AG04450 (cell line): ENCODE measurements around the gene CD4. TPM values are rescaled to one million over a fixed set of nuclear protein-coding genes. Genes with fewer than 3 reads are reported as not detected.

Experiments
- CTCF ChIA-PET: fragments of 300-600, 350-600 bp; formaldehyde crosslinking; extraction: SDS; loops from one replicate; lab custom pipeline; 2022; ENCODE audit warnings: antibody characterized with exemption, inconsistent platforms; lab: Charles Lee
- POLR2A ChIA-PET: fragments of 350-600 bp; formaldehyde crosslinking; extraction: SDS; loops from one replicate; lab custom pipeline; 2021; ENCODE audit warnings: antibody characterized with exemption, inconsistent platforms; lab: Yijun Ruan, JAX
- DNase-seq: peaks from one replicate; pipeline ENCODE4 v3.0.0-alpha.2; 2011; ENCODE audit warnings: low read depth, low spot score
- H3K27ac ChIP-seq: one replicate; pipeline ENCODE4 v1.5.1; 2012; ENCODE audit warnings: low read depth, low read length, control low read depth
- H3K27me3 ChIP-seq: one replicate; pipeline ENCODE4 v1.6.0; 2012; ENCODE audit warnings: low read length; ENCODE audit not compliant: control insufficient read depth, insufficient read depth
- H3K4me3 ChIP-seq: 2 replicates; pipeline ENCODE4 v1.5.1; 2011; ENCODE audit warnings: mild to moderate bottlenecking, low read depth, low read length, control low read depth
- H3K9me3 ChIP-seq: 2 replicates; pipeline ENCODE4 v1.5.1; 2012; ENCODE audit warnings: low read length; ENCODE audit not compliant: control insufficient read depth, insufficient read depth
- polyA plus RNA-seq: library from polyadenylated mRNA; depleted of rRNA; stranded (reverse); fragments of >200 nt; gene quantifications from 2 replicates; pipeline ENCODE4 v1.2.3, GENCODE V29; 2011
- TF ChIP-seq, protein P1 (sequence below): IDR thresholded peaks from 2 replicates; pipeline ENCODE4 v1.5.1; 2011; ENCODE audit warnings: low read depth, low read length, control low read depth, inconsistent platforms

The CD4 gene
- polyA plus RNA-seq, 1 experiment, result 24.9 TPM

DNA sequence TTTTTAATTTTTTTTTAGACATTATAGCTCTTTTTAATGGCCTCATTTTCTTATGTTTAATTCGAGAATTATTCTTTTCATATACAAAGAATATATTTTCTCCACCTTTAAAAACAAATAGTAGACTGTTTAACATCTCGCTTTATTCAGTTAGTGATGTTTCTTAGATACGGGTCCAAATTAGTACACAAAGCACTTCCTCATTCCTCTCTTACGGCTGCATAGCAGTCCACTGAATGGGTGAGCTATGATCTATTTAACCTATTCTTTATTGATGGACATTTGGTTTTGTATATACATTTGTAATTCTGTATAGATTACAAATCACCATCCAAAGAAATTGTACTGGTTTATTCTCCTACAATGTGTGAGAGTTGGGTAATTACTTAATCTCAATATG is 24.0 kb downstream of the CD4 start:
- POLR2A ChIA-PET, result interaction anchor here (0.8 to 2.2 kb wide), 3 partner anchors 38 to 61 kb away, joined by 3 to 6 read pairs (median 4); partner anchors contain the start of genes MLF2 and PTMS

DNA sequence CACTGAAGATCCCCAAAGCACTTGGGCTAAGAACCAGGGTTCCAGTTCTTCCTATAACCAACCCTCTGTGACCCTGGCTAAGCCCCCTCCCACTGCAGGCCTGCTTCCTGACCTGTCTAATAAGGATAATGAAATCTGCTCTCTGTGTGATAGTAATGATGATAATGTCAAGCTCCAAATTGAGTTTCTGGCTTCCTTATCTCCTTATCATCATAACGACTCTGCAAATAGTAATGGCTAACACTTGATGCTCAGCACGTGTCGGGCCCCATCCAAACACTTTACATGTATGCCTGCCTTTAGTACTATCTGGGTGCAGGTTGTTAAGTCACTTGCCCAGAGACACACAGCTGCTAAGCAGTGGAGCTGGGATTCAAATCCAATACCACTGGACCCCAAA is 27.3 kb downstream of the CD4 start:
- H3K27ac ChIP-seq, result no peak overlapping the region
- TF ChIP-seq, protein P1, sequence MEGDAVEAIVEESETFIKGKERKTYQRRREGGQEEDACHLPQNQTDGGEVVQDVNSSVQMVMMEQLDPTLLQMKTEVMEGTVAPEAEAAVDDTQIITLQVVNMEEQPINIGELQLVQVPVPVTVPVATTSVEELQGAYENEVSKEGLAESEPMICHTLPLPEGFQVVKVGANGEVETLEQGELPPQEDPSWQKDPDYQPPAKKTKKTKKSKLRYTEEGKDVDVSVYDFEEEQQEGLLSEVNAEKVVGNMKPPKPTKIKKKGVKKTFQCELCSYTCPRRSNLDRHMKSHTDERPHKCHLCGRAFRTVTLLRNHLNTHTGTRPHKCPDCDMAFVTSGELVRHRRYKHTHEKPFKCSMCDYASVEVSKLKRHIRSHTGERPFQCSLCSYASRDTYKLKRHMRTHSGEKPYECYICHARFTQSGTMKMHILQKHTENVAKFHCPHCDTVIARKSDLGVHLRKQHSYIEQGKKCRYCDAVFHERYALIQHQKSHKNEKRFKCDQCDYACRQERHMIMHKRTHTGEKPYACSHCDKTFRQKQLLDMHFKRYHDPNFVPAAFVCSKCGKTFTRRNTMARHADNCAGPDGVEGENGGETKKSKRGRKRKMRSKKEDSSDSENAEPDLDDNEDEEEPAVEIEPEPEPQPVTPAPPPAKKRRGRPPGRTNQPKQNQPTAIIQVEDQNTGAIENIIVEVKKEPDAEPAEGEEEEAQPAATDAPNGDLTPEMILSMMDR, result no peak
- H3K4me3 ChIP-seq, result no peak overlapping the region
- no peaks in the 10 kb centered on the region for H3K27me3 ChIP-seq
- POLR2A ChIA-PET, result interaction anchor here (0.6 to 1.7 kb wide), 2 partner anchors 54 to 64 kb away, joined by 4 read pairs; partner anchors contain the start of gene MLF2
- no peak for DNase-seq
- CTCF ChIA-PET, result interaction anchor here (0.6 to 1.1 kb wide), 3 partner anchors 10 to 187 kb away, joined by 4 to 7 read pairs (median 4); no protein-coding TSS in a partner anchor
- H3K9me3 ChIP-seq, result no peaks in the 10 kb centered on the region

More for the DNA sequence above, 24.0 kb downstream of the CD4 start:
- no peak for DNase-seq
- CTCF ChIA-PET, result interaction anchor here (1.2 to 3.7 kb wide), 4 partner anchors 12 to 60 kb away, joined by 3 to 19 read pairs (median 6); partner anchors contain the start of genes MLF2 and P3H3
- Histone ChIP-seq H3K27ac (no peak overlapping the region), H3K27me3 (no peaks in the 10 kb centered on the region), H3K9me3 (no peaks in the 10 kb centered on the region), H3K4me3 (no peak overlapping the region)
- TF ChIP-seq, protein P1, result no peak

DNA sequence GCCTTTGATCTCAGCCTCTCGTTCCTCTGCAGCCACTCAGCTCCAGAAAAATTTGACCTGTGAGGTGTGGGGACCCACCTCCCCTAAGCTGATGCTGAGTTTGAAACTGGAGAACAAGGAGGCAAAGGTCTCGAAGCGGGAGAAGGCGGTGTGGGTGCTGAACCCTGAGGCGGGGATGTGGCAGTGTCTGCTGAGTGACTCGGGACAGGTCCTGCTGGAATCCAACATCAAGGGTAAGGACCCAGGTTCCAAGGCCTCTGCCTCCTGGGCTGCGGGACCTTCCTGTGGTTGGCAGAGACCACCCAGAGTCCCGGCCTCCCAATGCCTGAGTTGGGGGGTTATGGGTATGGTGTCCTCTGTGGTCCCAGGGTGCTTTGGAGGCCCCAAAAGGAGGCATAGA is 27.8 kb downstream of the CD4 start:
- CTCF ChIA-PET, result interaction anchor here (1.1 kb wide), 1 partner anchor 9 kb away, joined by 4 read pairs; no protein-coding TSS in a partner anchor
- H3K9me3 ChIP-seq, result no peaks in the 10 kb centered on the region
- no peaks in the 10 kb centered on the region for H3K27me3 ChIP-seq
- TF ChIP-seq, protein P1, result no peak
- POLR2A ChIA-PET, result interaction anchor here (1.7 kb wide), 1 partner anchor 65 kb away, joined by 4 read pairs; the partner anchor contains the start of gene MLF2
- H3K27ac ChIP-seq, result no peak overlapping the region
- no peak overlapping the region for H3K4me3 ChIP-seq
- DNase-seq, result no peak

DNA sequence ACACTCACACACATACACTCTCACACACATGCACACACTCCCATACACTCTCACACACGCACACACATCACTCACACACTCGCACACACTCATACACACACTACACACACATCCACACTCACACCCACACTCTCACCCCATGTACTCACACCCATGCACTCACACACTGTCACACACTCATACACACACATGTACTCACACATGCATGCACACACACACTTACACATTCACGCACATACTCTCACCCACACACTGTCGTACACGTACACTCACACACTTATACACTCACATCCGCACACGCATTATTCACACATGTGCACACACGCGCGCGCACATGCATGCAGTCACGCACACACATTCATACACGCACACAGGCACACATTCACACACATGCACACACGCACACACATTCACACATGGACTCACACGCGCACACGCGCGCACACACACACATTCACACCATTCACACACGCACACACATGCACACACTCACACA is 28.4 kb downstream of the CD4 start:
- Histone ChIP-seq H3K4me3 (no peak overlapping the region), H3K9me3 (no peaks in the 10 kb centered on the region), H3K27ac (no peak overlapping the region), H3K27me3 (no peaks in the 10 kb centered on the region)
- POLR2A ChIA-PET, result no interaction called here
- TF ChIP-seq, protein P1, result no peak
- no peak for DNase-seq
- CTCF ChIA-PET, result no interaction called here

DNA sequence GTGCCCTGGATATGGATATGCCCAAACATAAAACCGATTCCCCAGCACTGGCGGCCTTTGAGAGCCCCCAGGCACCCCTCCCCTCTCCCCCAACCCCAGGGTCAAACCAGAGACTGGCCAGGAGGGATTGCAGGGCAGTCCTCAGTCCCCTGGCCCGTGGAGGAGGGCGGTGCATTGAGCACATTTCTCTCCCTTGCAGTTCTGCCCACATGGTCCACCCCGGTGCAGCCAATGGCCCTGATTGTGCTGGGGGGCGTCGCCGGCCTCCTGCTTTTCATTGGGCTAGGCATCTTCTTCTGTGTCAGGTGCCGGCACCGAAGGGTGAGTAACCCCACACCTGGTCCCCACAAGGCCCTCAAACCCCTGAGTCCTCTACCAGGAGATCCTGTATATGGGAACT is 28.9 kb downstream of the CD4 start:
- Histone ChIP-seq H3K4me3 (no peak overlapping the region), H3K27me3 (no peaks in the 10 kb centered on the region), H3K27ac (no peak overlapping the region), H3K9me3 (no peaks in the 10 kb centered on the region)
- TF ChIP-seq, protein P1, result no peak
- ChIA-PET CTCF (no interaction called here), POLR2A (no interaction called here)
- no peak for DNase-seq
